Measurements from ENCODE around the gene CCZ1. TPM values are rescaled to one million over a fixed set of nuclear protein-coding genes. Genes with fewer than 3 reads are reported as not detected.
"Not testable (repeated sequence)": the region's sequence is repeated elsewhere in the genome, so short reads cannot be mapped to it uniquely, and the experiment has no call there.

The CCZ1 gene
- 10 to 100 TPM; 59.6 to 87.6 TPM for total RNA-seq

DNA sequence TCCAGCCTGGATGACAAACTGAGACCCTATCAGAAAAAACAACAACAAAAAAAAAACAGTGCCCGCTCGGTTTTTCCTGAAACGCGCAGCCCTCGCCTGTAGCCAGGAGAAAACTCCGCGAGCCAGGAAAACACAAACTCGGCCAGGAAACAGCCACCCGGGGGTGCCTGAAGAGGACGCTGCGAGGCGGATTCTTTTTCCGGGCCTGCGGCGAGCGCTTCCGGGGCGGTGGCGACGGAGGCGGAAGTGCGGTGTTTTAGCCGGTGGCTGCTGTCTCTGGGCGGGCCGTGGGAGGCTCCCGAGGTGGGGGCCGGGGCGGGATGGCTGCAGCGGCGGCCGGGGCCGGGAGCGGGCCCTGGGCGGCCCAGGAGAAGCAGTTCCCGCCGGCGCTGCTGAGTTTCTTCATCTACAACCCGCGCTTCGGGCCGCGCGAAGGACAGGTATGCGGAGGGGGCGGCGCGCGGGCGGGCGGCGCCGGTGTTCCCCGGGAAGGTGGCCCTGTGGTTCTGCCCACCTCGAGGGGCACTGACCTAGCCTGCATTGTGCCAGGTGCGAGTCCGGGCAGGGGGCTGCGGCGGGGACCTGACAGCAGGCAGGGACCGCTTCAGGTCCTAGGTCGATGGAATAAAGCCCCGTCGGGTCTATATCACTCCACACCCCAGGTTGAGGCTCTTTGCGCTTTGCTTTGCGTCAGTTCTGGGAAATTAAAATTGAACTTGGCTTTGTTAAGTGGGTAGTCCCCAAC lies at the start of gene CCZ1:
CCZ1 (plus strand) TSS at position 254 of the 745 bp plus-strand sequence; CDS start at position 321, 67 bp downstream.
- H3K36me3 ChIP-seq; H3K9me3 ChIP-seq; intact Hi-C loops (cut with DNase I); H3K27ac ChIP-seq; H3K27me3 ChIP-seq; H3K4me1 ChIP-seq; H3K9ac ChIP-seq (ENCODE audit: low read depth in 2 of 2, low read length in 2 of 2): not testable (repeated sequence)
- peak within 1 kb of the TSS; percentile 33 for H3K4me3 ChIP-seq
- DNase-seq, result peak; percentile 70

- Histone ChIP-seq H3K9me3 (no peaks in the 10 kb centered on the region), H3K4me3 (no peak overlapping the region), H3K4me1 (no peaks in the 10 kb centered on the region), H3K27me3 (no peaks in the 10 kb centered on the region), H3K9ac (ENCODE audit: low read depth in 2 of 2, low read length in 2 of 2) (no peak overlapping the region), H3K36me3 (no peaks in the 10 kb centered on the region), H3K27ac (no peak overlapping the region)
- no peak for DNase-seq
- intact Hi-C loops (cut with DNase I), result loop anchor here (10.0 kb wide), 1 partner anchor 474 kb away; no protein-coding TSS in a partner anchor
- TF ChIP-seq, protein P1, sequence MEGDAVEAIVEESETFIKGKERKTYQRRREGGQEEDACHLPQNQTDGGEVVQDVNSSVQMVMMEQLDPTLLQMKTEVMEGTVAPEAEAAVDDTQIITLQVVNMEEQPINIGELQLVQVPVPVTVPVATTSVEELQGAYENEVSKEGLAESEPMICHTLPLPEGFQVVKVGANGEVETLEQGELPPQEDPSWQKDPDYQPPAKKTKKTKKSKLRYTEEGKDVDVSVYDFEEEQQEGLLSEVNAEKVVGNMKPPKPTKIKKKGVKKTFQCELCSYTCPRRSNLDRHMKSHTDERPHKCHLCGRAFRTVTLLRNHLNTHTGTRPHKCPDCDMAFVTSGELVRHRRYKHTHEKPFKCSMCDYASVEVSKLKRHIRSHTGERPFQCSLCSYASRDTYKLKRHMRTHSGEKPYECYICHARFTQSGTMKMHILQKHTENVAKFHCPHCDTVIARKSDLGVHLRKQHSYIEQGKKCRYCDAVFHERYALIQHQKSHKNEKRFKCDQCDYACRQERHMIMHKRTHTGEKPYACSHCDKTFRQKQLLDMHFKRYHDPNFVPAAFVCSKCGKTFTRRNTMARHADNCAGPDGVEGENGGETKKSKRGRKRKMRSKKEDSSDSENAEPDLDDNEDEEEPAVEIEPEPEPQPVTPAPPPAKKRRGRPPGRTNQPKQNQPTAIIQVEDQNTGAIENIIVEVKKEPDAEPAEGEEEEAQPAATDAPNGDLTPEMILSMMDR (IDR thresholded peaks at IDR 0.05), result no peak
Measured at GRCh38 chr7:5850944-5851343, 47.6 kb upstream of the CCZ1 start.

GRCh38 chr7:5854738-5855137 lies 43.8 kb upstream of the CCZ1 start:
- no peak overlapping the region for H3K27ac ChIP-seq
- no peaks in the 10 kb centered on the region for H3K4me1 ChIP-seq
- no peaks in the 10 kb centered on the region for H3K36me3 ChIP-seq
- intact Hi-C loops (cut with DNase I), result loop anchor here (10.0 kb wide), 1 partner anchor 470 kb away; no protein-coding TSS in a partner anchor
- H3K9ac ChIP-seq (ENCODE audit: low read depth in 2 of 2, low read length in 2 of 2), result no peak overlapping the region
- H3K4me3 ChIP-seq, result no peak overlapping the region
- no peak for DNase-seq
- TF ChIP-seq, protein P1 (IDR thresholded peaks at IDR 0.05), result no peak
- H3K27me3 ChIP-seq, result no peaks in the 10 kb centered on the region
- no peaks in the 10 kb centered on the region for H3K9me3 ChIP-seq

DNA sequence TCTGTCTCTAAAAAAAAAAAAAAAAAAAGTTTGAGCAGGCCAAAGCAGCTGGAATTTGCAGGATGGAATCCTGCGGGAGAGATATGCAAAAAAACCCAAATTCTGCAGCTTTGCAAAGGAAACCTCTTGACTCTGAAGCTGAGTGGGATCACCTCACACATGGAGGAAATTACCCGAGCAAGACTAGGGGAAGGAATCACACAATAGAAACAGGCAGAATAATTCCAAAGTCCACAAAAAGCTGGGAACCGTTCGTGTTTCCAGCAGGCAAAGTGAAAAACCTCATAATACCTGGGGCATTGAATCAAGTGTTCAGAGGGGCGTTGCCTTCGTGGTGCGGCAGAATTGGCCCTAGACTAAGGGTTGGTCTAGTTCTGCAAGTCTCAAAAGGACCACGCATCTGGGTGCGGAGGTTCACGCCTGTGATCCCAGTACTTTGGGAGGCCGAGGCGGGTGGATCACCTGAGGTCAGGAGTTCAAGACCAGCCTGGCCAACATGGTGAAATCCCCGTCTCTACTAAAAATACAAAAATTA lies 41.4 kb upstream of the CCZ1 start:
- H3K4me3 ChIP-seq; H3K27ac ChIP-seq; H3K27me3 ChIP-seq; H3K4me1 ChIP-seq; H3K9ac ChIP-seq (ENCODE audit: low read depth in 2 of 2, low read length in 2 of 2); H3K9me3 ChIP-seq; H3K36me3 ChIP-seq: not testable (repeated sequence)
- DNase-seq, result peak; percentile 46
- intact Hi-C loops (cut with DNase I), result loop anchor here (10.0 kb wide), 1 partner anchor 468 kb away; no protein-coding TSS in a partner anchor

- H3K27ac ChIP-seq; H3K36me3 ChIP-seq; H3K9ac ChIP-seq (ENCODE audit: low read depth in 2 of 2, low read length in 2 of 2); H3K27me3 ChIP-seq; H3K9me3 ChIP-seq; H3K4me1 ChIP-seq; H3K4me3 ChIP-seq: not testable (repeated sequence)
- intact Hi-C loops (cut with DNase I), result loop anchor here (10.0 kb wide), 1 partner anchor 466 kb away; no protein-coding TSS in a partner anchor
- DNase-seq, result peak; percentile 25
Measured at GRCh38 chr7:5858494-5858893, 40.0 kb upstream of the CCZ1 start.

DNA sequence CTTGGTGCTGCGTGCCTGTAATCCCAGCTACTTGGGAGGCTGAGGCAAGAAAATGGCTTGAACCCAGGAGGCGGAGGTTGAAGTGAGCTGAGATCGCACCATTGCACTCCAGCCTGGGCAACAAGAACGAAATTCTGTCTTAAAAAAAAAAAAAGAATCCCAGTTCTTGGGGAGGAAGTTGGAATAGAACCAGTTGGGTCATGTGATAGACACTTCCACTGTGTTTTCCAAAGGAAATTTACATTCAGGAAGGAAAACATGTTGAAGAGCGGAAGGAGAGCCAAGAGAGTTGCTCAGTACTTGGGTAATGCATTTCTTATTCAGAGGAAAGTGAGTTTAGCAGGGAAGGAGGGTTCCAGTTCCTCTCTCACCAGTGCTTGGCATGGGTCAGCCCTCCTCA lies 37.3 kb upstream of the CCZ1 start:
- H3K36me3 ChIP-seq; intact Hi-C loops (cut with DNase I); H3K9me3 ChIP-seq; H3K27ac ChIP-seq; DNase-seq; H3K27me3 ChIP-seq; H3K4me3 ChIP-seq; H3K4me1 ChIP-seq; H3K9ac ChIP-seq (ENCODE audit: low read depth in 2 of 2, low read length in 2 of 2): not testable (repeated sequence)

DNA sequence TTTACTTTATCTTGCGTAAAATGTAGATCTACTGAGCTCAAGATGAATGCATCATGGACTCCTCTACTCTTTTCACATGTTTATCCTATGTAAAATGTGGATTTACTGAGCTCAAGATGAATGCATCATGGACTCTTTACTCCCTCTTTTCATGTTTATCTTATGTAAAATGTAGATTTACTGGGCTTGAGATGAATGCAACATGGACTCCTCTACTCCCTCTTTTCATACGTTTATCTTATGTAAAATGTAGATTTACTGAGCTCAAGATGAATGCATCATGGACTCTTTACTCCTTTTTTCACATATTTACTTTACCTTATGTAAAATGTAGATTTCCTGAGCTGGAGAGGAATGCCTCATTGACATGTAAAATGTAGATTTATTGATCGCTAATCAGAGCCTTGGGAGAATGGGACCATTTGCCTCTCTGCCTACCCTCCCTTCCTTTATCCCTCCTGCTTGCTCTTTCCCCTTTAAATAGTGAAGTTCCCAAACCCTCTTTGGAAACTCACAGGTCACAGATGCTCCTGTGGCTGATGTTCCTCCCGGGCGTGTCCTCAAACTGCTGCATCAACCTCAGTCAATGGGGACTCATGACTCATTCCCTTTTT lies 35.7 kb upstream of the CCZ1 start:
- not testable (repeated sequence) for DNase-seq

DNA sequence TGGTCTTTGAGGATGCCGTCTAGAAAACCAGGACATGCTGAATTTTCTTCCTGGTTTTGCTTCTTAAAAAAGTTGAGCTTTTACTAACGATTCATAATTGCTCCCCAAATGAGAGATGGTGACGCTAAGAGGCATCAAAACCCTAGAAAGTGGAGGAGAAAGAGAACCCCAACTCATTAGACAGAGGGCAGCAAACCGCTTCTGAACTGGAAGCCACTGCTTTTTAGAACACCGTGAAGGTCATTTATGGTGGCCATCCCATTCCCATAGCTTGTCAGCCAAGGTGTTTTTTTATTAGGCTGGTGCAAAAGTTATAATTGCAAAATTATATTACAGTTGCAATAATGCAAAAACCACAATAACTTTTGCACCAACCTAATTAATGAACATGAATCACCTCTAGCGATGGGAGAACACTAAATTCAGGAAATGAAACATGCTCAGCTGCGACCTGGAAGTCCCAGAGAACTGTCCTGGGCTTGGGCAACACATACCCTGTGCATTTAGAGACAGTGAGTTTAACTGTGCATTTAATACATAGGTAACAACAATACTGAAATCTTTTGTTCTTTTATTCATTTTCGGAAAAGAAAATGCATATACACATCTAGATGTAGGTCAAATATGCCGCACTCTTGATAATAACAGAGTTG lies 33.1 kb upstream of the CCZ1 start:
- H3K9ac ChIP-seq (ENCODE audit: low read depth in 2 of 2, low read length in 2 of 2); intact Hi-C loops (cut with DNase I); H3K4me1 ChIP-seq; H3K36me3 ChIP-seq; DNase-seq; H3K4me3 ChIP-seq; H3K9me3 ChIP-seq; H3K27me3 ChIP-seq; H3K27ac ChIP-seq: not testable (repeated sequence)

More for the DNA sequence above, 35.7 kb upstream of the CCZ1 start:
- H3K27ac ChIP-seq; H3K9ac ChIP-seq (ENCODE audit: low read depth in 2 of 2, low read length in 2 of 2); H3K4me1 ChIP-seq; H3K9me3 ChIP-seq; H3K36me3 ChIP-seq; H3K27me3 ChIP-seq; intact Hi-C loops (cut with DNase I); H3K4me3 ChIP-seq: not testable (repeated sequence)

Measured in colonic mucosa (tissue), 4 donors.